SU-DHL-6 (cell line): ENCODE measurements around the gene LRIT3.
A peak's percentile ranks its signal among the peaks of the same experiment; 100 is the strongest.

ENCODE experiments used
- H2AFZ ChIP-seq: fragments of 200-600 bp; sonication (generic); 2 replicates; pipeline ENCODE4 v1.6.1; 2014; ENCODE audit warnings: low read depth, mild to moderate bottlenecking, moderate library complexity, mixed read lengths, antibody characterized with exemption, low read length; ENCODE audit not compliant: severe bottlenecking
- H3F3A ChIP-seq: fragments of 200-600 bp; shearing (Covaris generic); 2 replicates; pipeline ENCODE4 v1.6.0; 2016; ENCODE audit warnings: antibody characterized with exemption, mild to moderate bottlenecking; ENCODE audit not compliant: insufficient read depth
- H3K27ac ChIP-seq: fragments of 200-600 bp; sonication (generic); 2 replicates; pipeline ENCODE4 v1.5.1; 2016; ENCODE audit warnings: low read depth, mild to moderate bottlenecking, low read length, moderate library complexity, mixed read lengths
- H3K27me3 ChIP-seq: fragments of 200-600 bp; sonication (generic), shearing (Covaris generic); 2 replicates; pipeline ENCODE4 v1.6.0; 2014; ENCODE audit warnings: mild to moderate bottlenecking, low read length
- H3K36me3 ChIP-seq: fragments of 200-600 bp; sonication (generic); 2 replicates; pipeline ENCODE4 v1.6.1; 2014; ENCODE audit warnings: mild to moderate bottlenecking, low read length, mixed read lengths
- H3K4me2 ChIP-seq: fragments of 300-600, 200-600 bp; shearing (Covaris generic), sonication (generic); 2 replicates; pipeline ENCODE4 v1.6.0; 2014; ENCODE audit warnings: low read length, low read depth, mild to moderate bottlenecking; ENCODE audit not compliant: poor library complexity, severe bottlenecking
- H3K4me3 ChIP-seq: fragments of 200-600 bp; sonication (generic); 2 replicates; pipeline ENCODE4 v1.5.1; 2014; ENCODE audit warnings: antibody characterized with exemption, low read length, mild to moderate bottlenecking, mixed read lengths; ENCODE audit not compliant: insufficient read depth, poor library complexity, severe bottlenecking
- H3K79me2 ChIP-seq: fragments of 200-600 bp; sonication (generic); 2 replicates; pipeline ENCODE4 v1.6.1; 2014; ENCODE audit warnings: mild to moderate bottlenecking, low read length, moderate library complexity; ENCODE audit not compliant: insufficient read depth
- H3K9ac ChIP-seq: fragments of 200-600 bp; sonication (generic); 2 replicates; pipeline ENCODE4 v1.7.0; 2014; ENCODE audit warnings: mild to moderate bottlenecking, low read length
- H3K9me2 ChIP-seq: fragments of 200-600 bp; sonication (generic); replicated peaks from 2 replicates; pipeline ENCODE4 v1.6.1; 2014; ENCODE audit warnings: low read length; ENCODE audit not compliant: insufficient read depth
- H3K9me3 ChIP-seq: fragments of 200-600 bp; sonication (generic); 2 replicates; pipeline ENCODE4 v1.6.1; 2014; ENCODE audit warnings: low read length, mixed read lengths; ENCODE audit not compliant: insufficient read depth
- H4K20me1 ChIP-seq: fragments of 200-600 bp; sonication (generic); 2 replicates; pipeline ENCODE4 v1.6.1; 2014; ENCODE audit warnings: low read depth, mild to moderate bottlenecking, antibody characterized with exemption, low read length, moderate library complexity, mixed read lengths
- CTCF ChIP-seq: fragments of 200-600 bp; sonication (generic); IDR thresholded peaks from one replicate; pipeline ENCODE4 v1.5.1; 2017; ENCODE audit warnings: antibody characterized with exemption, mild to moderate bottlenecking, low read length, moderate library complexity; ENCODE audit not compliant: insufficient read depth, poor library complexity, severe bottlenecking
- EZH2phosphoT487 ChIP-seq: fragments of 200-600 bp; sonication (generic), shearing (Covaris generic); conservative IDR thresholded peaks from 2 replicates; pipeline ENCODE4 v1.6.1; 2018; ENCODE audit warnings: mild to moderate bottlenecking, antibody characterized with exemption, low read length, moderate library complexity, mixed read lengths

LRIT3 gene

GRCh38 chr4:109816082-109816442, 31.8 kb upstream of the LRIT3 start:
- Histone ChIP-seq H3F3A (no peaks in the 10 kb centered on the region; the same call in 1 of the 2 replicates), H3K27me3 (no peaks in the 10 kb centered on the region), H3K4me2 (peak overlapping the region; percentile 59), H3K27ac (peak overlapping the region; percentile 48; the same call in 1 of the 2 replicates), H3K79me2 (peaks cover 31% of the 10 kb centered on the region), H3K4me3 (peak overlapping the region; percentile 82), H3K36me3 (no peaks in the 10 kb centered on the region), H4K20me1 (no peaks in the 10 kb centered on the region), H3K9me2 (no peaks in the 10 kb centered on the region), H3K9ac (peak overlapping the region; percentile 89), H2AFZ (peak overlapping the region; percentile 96), H3K9me3 (no peaks in the 10 kb centered on the region)
- TF ChIP-seq CTCF = no peak
- no peak for TF ChIP-seq EZH2phosphoT487

GRCh38 chr4:109816894-109817293, 31.0 kb upstream of the LRIT3 start:
- no peaks in the 10 kb centered on the region; the same call in 1 of the 2 replicates for H3F3A ChIP-seq
- H3K36me3 ChIP-seq = no peaks in the 10 kb centered on the region
- H3K9me3 ChIP-seq = no peaks in the 10 kb centered on the region
- peaks cover 31% of the 10 kb centered on the region for H3K79me2 ChIP-seq
- H3K27ac ChIP-seq = no peak overlapping the region
- H3K9me2 ChIP-seq = no peaks in the 10 kb centered on the region
- no peaks in the 10 kb centered on the region for H4K20me1 ChIP-seq
- no peak overlapping the region for H3K4me3 ChIP-seq
- H3K9ac ChIP-seq = peak overlapping the region; percentile 89
- no peak overlapping the region for H2AFZ ChIP-seq
- H3K4me2 ChIP-seq = peak overlapping the region; percentile 59
- no peaks in the 10 kb centered on the region for H3K27me3 ChIP-seq
- TF ChIP-seq EZH2phosphoT487 = no peak
- no peak for TF ChIP-seq CTCF

GRCh38 chr4:109818268-109818667, 29.6 kb upstream of the LRIT3 start:
- Histone ChIP-seq H3K27me3 (no peaks in the 10 kb centered on the region), H3K9ac (no peak overlapping the region), H3K9me3 (no peaks in the 10 kb centered on the region), H3K36me3 (no peaks in the 10 kb centered on the region), H2AFZ (no peak overlapping the region), H3K4me2 (no peak overlapping the region), H3K9me2 (no peaks in the 10 kb centered on the region), H3K27ac (no peak overlapping the region), H3K79me2 (peaks cover 31% of the 10 kb centered on the region), H3F3A (no peaks in the 10 kb centered on the region; the same call in 1 of the 2 replicates), H3K4me3 (no peak overlapping the region), H4K20me1 (no peaks in the 10 kb centered on the region)
- TF ChIP-seq CTCF (no peak), EZH2phosphoT487 (no peak)
